NCI-H345 treated with DMSO at 0.1 percent for 48 hours (cell line): ENCODE data around the gene RNH1.

Experiments
- DNase-seq: peaks from one replicate; lab custom pipeline; 2025; ENCODE audit not compliant: unreplicated experiment; lab: John Stamatoyannopoulos, UW

The RNH1 gene

GRCh38 chr11:506995-507726 lies at the start of gene RNH1:
RNH1 (minus strand) TSS chr11:507242; CDS start chr11:502162, 5,080 bp downstream.
- peak; percentile 84 for DNase-seq

- no peak for DNase-seq
These were observed 49.0 kb upstream of the RNH1 start for GRCh38 chr11:555780-556661.

GRCh38 chr11:555227-555779 lies 48.3 kb upstream of the RNH1 start:
- no peak for DNase-seq

- DNase-seq: peak; percentile 80
These were observed 47.6 kb upstream of the RNH1 start for GRCh38 chr11:554428-555226.

DNA sequence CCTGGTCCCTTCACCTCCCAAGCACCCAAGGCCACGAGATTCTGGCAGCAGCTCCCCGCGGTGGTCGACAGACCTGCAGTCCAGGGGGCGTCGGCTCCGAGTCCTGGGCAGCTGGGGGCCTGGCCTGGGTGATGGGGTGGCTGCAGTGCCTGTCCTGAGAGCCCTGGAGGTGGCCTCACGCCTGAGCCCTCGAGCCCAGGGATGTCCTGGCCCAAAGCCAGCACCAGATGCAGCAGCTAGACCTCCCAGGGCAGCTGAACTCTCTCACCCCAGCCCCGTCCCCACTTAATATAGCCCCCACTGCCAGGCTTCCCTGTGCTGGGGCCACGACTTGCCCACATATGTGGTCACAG lies 46.9 kb upstream of the RNH1 start:
- DNase-seq: no peak

DNA sequence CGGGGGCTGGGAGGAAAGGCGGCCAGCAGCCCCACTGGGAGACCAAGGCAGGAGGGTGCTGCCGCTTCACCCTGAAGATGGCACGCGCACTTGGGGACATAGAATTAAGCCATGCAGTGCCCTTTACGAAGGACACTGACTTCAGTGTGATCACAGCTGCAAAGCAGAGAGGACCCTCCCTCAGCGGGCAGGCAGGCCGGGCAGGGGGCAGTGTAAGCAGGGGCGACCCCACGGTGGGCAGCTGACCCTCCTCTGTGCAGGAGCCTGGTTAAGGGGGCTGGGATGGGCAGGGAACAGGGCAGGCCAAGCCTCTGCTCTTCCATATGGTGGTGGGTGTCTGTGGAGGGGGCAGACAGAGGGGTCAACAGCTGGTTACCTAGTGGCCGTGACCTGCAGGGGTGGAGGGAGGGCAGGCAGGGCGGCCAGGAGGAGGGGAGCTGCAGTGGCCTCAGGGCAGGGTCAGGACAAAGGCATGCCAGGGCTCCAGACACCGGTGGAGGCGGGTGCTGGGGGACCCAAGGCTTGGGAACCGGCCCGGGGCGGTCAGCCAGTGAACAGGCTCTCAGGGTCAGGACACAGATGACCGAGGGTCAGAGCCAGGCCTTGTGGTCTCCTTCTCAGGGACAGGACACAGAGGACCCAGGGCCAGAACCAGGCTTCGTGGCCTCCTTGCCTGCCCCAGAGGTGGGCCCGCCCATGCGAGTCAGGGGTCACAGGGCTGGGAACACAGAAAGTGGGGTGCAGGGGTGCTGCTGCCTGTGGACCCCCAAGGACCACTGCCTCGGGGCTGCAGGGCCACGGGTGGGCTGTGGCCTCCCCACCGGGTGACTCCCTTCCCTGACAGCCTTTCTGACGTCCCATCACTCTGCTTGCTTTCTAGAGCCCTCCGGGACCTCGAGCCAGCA lies 46.3 kb upstream of the RNH1 start:
- no peak for DNase-seq

DNA sequence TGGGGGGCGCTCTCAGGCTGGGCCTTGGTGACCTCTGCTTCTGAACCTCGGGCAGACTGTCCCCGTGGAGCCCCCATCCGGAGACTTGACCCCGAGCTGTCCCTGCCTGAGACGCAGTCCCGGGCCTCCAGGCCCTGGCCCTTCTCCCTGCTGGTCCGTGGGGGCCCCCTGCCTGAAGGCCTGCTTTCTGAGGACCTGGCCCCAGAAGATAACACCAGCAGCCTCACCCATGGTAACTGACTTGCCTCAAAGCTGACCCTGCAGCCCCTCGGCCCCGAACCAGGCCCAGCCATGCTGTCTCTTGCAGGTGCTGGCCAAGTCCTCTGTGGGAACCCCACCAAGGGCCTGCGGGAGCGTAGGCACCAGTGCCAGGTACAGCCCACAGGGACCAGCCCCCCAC lies 44.6 kb upstream of the RNH1 start:
- DNase-seq: no peak

GRCh38 chr11:551131-551530 lies 44.1 kb upstream of the RNH1 start:
- DNase-seq: no peak

- no peak for DNase-seq
These were observed 43.7 kb upstream of the RNH1 start for GRCh38 chr11:550746-551085.

DNA sequence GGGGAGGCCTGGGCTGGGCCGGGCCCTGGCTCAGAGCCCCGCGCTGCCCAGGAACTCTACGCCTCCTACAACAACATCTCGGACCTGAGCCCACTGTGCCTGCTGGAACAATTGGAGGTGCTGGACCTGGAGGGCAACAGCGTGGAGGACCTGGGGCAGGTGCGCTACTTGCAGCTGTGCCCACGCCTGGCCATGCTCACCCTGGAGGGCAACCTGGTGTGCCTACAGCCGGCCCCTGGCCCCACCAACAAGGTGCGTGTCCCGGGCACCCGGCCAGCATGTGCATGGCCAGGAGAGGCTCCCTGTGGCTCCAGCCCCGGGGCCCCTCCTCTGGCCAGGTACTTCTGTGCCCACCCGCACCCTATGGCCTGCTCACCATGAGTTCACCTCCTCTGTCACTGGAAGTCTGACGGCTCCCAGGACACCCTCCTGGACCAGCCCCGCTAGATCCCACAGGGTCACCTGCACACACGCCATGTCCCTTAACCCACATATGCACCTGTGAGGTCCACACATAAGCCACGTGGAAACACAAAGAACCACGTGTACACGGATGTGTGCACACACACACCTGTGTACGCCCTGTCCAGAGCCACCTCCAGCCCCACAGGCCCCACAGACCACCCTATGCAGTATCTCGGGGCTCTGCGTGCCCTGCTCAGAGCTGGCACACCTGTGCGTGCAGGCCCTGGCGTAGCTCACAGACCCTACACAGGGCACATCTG lies 43.1 kb upstream of the RNH1 start:
- no peak for DNase-seq

DNA sequence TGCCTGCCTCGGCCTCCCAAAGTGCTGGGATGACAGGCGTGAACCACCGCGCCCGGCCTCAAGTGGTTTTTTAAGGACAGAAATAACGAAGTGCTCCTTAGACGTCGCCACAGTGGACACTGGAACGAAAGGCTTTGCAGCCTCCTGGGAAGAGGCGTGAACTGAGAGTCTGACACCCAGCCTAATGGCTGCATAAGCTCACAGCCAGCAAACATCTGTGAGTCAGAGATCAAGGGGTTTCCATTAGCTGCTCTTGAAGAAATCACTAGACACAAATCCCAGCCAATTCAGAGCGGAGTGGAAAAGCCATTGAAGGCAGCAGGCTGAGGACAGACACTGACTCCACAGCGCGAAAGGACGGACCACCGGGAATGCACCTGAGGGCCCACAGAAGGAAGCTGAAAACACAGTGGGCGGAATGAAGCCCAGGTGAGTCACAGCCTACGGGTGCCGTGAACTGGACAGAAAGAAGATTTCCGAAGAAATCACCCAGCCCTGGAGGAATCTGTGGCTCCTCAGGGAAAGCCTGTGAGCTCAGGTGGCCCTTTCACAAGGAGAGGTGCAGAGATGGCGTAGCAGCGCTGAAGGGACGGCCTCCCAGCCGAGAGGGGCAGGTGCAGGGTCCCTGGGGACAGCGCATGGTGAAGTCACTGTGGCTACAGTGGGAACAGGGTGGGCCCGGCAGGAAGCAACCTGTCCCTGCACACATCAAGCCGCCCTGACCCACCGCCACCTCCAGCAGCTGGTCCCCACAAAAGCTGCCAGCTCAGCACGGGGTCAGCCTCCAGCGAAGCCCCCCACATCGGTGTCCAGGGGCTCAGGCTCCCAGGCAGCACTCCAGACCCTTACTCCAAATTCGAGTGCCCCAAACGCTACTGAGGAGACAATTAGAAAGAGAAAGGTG lies 41.9 kb upstream of the RNH1 start:
- DNase-seq: no peak

GRCh38 chr11:545171-545570 lies 38.1 kb upstream of the RNH1 start:
- DNase-seq: no peak

- DNase-seq: no peak
These were observed 37.8 kb upstream of the RNH1 start for GRCh38 chr11:544817-545166.

DNA sequence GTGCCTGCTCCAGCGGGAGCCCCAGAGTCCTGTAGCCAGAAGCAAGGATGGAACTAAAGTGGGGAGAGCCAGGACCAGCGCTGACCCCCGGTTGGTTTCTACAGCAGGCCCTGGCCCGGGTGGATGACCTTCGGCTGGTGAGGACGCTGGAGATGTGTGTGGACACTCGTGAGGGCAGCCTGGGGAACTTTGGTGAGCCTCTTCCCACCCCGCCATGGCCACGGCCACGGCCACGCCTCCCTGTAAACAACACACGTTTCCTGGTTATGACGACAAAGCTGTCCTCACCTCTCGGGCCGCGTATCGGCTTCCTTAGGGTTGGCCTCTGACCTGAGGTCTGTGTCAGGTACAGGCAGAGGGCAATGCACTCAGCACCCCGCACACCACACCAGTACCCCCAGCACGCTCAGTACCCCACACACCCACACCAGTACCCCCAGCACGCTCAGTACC lies 34.4 kb upstream of the RNH1 start:
- no peak for DNase-seq

DNA sequence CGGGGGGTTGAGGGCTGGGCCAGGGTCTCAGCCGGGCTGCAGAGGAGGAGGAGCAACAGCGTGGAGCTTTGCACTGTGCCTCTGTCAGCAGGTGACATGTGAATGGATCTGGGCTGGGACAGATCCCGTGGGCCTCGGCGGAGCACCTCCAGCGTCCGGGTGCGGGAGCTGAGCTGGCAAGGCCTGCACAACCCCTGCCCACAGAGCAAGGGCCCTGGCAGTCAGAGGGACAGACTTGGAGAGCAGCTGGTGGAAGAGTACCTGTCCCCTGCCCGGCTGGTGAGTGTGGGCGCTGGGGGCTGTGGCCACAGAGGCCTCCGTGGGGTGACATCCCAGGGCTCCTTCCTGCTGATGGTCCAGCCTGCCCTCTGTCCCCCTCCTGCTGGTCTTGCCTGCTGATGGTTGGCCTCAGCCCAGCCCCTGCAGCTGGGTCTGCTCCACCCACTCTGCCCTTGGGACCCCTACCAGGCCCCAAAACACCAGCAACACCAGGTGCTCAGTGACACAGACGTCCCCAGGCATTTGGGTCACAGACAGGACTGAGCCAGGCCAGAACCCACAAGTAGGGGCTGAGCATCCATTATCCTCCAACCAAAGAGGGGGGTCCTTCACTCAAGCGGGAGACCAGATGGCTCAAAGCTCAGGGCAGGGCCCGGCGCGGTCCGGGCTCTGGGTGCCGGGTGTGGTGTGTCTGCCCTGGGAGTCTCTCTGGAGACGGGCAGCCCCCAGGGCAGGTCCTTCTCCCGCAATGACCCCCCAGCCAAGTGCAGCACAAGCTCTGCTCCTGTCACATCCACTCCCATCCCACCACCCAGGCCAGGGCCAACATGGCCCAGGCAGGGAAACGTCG lies 33.8 kb upstream of the RNH1 start:
- no peak for DNase-seq

- no peak for DNase-seq
These were observed 33.0 kb upstream of the RNH1 start for GRCh38 chr11:539971-540481.

- DNase-seq: no peak
These were observed 31.5 kb upstream of the RNH1 start for GRCh38 chr11:538431-539051.
